Keratinocyte (primary cell): ENCODE data around the gene SNAPC4. TPM values are rescaled to one million over a fixed set of nuclear protein-coding genes. Genes with fewer than 3 reads are reported as not detected.

Experiments used
- DNase-seq: peaks from one replicate; pipeline ENCODE4 v3.0.0-alpha.2; 2011; ENCODE audit warnings: low read depth, missing footprints, low spot score
- FAIRE-seq: peaks from 2 replicates; lab custom pipeline; 2011; peaks lifted over from hg19 to GRCh38; lab: Jason Lieb, UNC
- H2AFZ ChIP-seq: 2 replicates; pipeline ENCODE4 v1.6.0; 2012; ENCODE audit warnings: low read length, control low read depth, inconsistent platforms; ENCODE audit not compliant: control insufficient read depth
- H3K27ac ChIP-seq: 2 replicates; pipeline ENCODE4 v1.5.1; 2011; ENCODE audit warnings: low read length; ENCODE audit not compliant: control insufficient read depth, insufficient read depth
- H3K27me3 ChIP-seq: 3 replicates; pipeline ENCODE4 v1.6.0; 2011; ENCODE audit warnings: low read length; ENCODE audit not compliant: control insufficient read depth, insufficient read depth; ENCODE audit errors: extremely low read depth
- H3K36me3 ChIP-seq, 2 experiments: 2 replicates in 1 of 2; 3 replicates in 1 of 2; pipeline ENCODE4 v1.5.1; 2011; ENCODE audit warnings: low read length in 2 of 2, mild to moderate bottlenecking in 1 of 2; ENCODE audit not compliant: control insufficient read depth in 2 of 2, insufficient read depth in 2 of 2; ENCODE audit errors: extremely low read depth in 1 of 2
- H3K4me1 ChIP-seq: 3 replicates; pipeline ENCODE4 v1.5.1; 2011; ENCODE audit warnings: low read length; ENCODE audit not compliant: control insufficient read depth, insufficient read depth; ENCODE audit errors: extremely low read depth
- H3K4me2 ChIP-seq: 3 replicates; pipeline ENCODE4 v1.6.0; 2011; ENCODE audit warnings: low read depth, low read length; ENCODE audit not compliant: control insufficient read depth, insufficient read depth; ENCODE audit errors: extremely low read depth
- H3K4me3 ChIP-seq, 3 experiments: fragments of 200-600 bp in 1 of 3; sonication (generic) in 1 of 3; 2 replicates in 2 of 3; 3 replicates in 1 of 3; pipeline ENCODE4 v1.5.1; 2011 to 2016; ENCODE audit warnings: low read length in 3 of 3, mild to moderate bottlenecking in 3 of 3, control low read depth in 2 of 3, inconsistent platforms in 1 of 3, low read depth in 1 of 3, mixed read lengths in 1 of 3, mixed run types in 1 of 3, moderate library complexity in 1 of 3; ENCODE audit not compliant: control insufficient read depth in 2 of 3, insufficient read depth in 2 of 3; ENCODE audit errors: extremely low read depth in 1 of 3
- H3K79me2 ChIP-seq: 2 replicates; pipeline ENCODE4 v1.6.0; 2012; ENCODE audit warnings: low read length; ENCODE audit not compliant: control insufficient read depth, insufficient read depth
- H3K9ac ChIP-seq: 3 replicates; pipeline ENCODE4 v1.6.0; 2011; ENCODE audit warnings: low read length; ENCODE audit not compliant: control insufficient read depth, insufficient read depth; ENCODE audit errors: extremely low read depth
- H3K9me1 ChIP-seq: 3 replicates; pipeline ENCODE4 v1.6.0; 2011; ENCODE audit warnings: low read length; ENCODE audit not compliant: control insufficient read depth, insufficient read depth; ENCODE audit errors: extremely low read depth
- H3K9me3 ChIP-seq: 2 replicates; pipeline ENCODE4 v1.5.1; 2012; ENCODE audit warnings: low read depth, low read length; ENCODE audit not compliant: control insufficient read depth
- H4K20me1 ChIP-seq: 3 replicates; pipeline ENCODE4 v1.6.0; 2011; ENCODE audit warnings: low read length; ENCODE audit not compliant: control insufficient read depth, insufficient read depth; ENCODE audit errors: extremely low read depth
- EZH2 ChIP-seq: IDR thresholded peaks from one replicate; pipeline ENCODE4 v1.6.1; 2012; ENCODE audit warnings: inconsistent platforms, mild to moderate bottlenecking, low read length, moderate library complexity
- dilution Hi-C: fragments of 300-500 bp; cut with MboI; formaldehyde crosslinking; loops from one replicate; pipeline ENCODE4 v1.7.0; 2020; ENCODE audit warnings: low sequenced_read_pairs; ENCODE audit not compliant: extremely low pct_ligation_motif_present
- polyA plus RNA-seq, 5 experiments: library from polyadenylated mRNA; depleted of rRNA in 3 of 5; stranded (reverse) in 3 of 5; stranded (forward) in 1 of 5; unstranded in 1 of 5; fragments of >200 nt; gene quantifications; 1 replicate in 1 of 5; 2 replicates in 3 of 5; 3 replicates in 1 of 5; pipeline versions ENCODE4 v1.2.1 to v1.2.3, GENCODE V29; 2011 to 2012; ENCODE audit warnings: missing spikeins in 2 of 5, low read depth in 1 of 5, low replicate concordance in 1 of 5
- TF ChIP-seq, protein P1 (sequence below), 3 experiments: IDR thresholded peaks in 1 of 3; conservative IDR thresholded peaks in 1 of 3; optimal IDR thresholded peaks in 1 of 3; 2 replicates in 2 of 3; 3 replicates in 1 of 3; pipeline versions ENCODE3 to v1.5.1; 2011; ENCODE audit warnings: low read length in 3 of 3, mild to moderate bottlenecking in 3 of 3, moderate library complexity in 2 of 3, control low read depth in 1 of 3, inconsistent platforms in 1 of 3; ENCODE audit not compliant: insufficient read depth in 2 of 3; ENCODE audit errors: extremely low read depth in 1 of 3

The SNAPC4 gene
- polyA plus RNA-seq, 1 donor (not counting 4 experiments of a cell fraction or from before 2014, with no cell fraction given) = 3.6 TPM

DNA sequence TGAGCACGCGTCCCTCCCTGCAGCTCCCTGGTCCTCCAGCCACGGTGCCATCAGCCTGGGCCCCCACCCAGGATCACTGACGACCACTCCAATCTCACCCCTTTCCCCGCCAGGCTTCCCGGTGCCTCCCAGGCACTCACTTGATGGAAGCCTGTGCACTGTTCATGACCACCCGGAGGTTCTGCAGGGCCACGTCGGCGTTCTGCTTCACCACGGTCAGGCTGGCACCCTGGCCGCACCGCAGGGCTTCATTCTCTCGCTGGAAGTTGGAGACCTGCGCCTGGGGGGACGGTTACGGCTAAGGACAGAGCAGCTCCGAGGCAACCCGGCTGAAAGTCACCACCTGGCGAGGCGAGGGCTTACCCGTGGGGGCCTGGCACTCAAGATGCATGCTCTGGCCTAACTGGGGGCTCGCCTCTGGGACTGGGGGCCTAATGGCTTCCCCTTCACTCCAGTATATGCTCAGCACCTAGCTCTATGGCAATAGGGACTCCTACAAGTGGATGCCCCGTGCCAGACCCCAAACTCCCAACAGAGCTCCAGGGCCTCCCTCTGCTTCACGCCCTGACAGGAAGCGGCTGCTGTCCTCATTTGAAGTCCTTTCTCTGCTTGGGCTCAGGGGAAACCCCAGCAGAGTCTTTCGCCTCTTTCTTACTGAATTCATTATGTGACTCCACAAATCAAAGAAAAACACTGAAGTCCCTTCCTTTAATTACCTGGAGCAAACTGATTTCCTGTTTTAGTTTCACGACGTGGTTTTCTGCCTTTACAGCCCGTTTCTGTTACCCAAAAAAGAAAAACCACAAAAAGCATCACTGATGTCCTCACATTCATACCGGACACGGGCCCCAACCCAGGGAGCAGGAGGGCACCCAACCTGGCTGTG is 4.2 kb upstream of the SNAPC4 start:
- Histone ChIP-seq H4K20me1 (no peaks in the 10 kb centered on the region), H3K4me1 (peaks cover 9% of the 10 kb centered on the region), H3K79me2 (peaks cover 17% of the 10 kb centered on the region), H3K27ac (no peak overlapping the region), H2AFZ (no peak overlapping the region), H3K9ac (no peak overlapping the region), H3K9me1 (no peaks in the 10 kb centered on the region), H3K27me3 (no peaks in the 10 kb centered on the region), H3K4me2 (no peak overlapping the region), H3K9me3 (no peaks in the 10 kb centered on the region), H3K36me3 (peaks cover 18 to 23% of the 10 kb centered on the region in 2 experiments), H3K4me3 (no peak overlapping the region)
- dilution Hi-C loops = no loop called here
- no peak for DNase-seq
- TF ChIP-seq, protein P1, sequence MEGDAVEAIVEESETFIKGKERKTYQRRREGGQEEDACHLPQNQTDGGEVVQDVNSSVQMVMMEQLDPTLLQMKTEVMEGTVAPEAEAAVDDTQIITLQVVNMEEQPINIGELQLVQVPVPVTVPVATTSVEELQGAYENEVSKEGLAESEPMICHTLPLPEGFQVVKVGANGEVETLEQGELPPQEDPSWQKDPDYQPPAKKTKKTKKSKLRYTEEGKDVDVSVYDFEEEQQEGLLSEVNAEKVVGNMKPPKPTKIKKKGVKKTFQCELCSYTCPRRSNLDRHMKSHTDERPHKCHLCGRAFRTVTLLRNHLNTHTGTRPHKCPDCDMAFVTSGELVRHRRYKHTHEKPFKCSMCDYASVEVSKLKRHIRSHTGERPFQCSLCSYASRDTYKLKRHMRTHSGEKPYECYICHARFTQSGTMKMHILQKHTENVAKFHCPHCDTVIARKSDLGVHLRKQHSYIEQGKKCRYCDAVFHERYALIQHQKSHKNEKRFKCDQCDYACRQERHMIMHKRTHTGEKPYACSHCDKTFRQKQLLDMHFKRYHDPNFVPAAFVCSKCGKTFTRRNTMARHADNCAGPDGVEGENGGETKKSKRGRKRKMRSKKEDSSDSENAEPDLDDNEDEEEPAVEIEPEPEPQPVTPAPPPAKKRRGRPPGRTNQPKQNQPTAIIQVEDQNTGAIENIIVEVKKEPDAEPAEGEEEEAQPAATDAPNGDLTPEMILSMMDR (optimal IDR thresholded peaks at IDR 0.05 in 1 of 3, IDR thresholded peaks at IDR 0.05 in 1 of 3, conservative IDR thresholded peaks at IDR 0.05 in 1 of 3; ENCODE audit: extremely low read depth in 1 of 3, insufficient read depth in 2 of 3, low read length in 3 of 3) = no peak
- TF ChIP-seq EZH2 = no peak
- no peak for FAIRE-seq

DNA sequence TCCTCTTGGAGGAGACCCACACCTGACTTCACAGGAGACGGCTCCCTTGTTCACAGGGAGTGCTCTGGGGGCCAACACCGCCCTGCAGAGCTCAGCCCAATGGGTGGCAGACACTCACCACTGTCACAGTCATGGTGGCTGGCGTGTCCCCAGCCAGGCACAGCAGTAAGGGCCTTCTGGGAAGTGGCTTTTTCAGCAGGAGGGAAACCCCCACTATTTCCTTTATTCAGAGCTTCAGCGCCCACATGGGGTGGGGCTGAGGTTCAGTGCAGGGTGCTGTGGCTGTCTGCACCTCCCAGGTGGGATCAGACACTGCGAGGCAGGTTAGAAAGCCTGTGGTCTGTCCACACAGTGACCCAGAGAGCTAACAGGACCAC is 3.6 kb upstream of the SNAPC4 start:
- Histone ChIP-seq H3K36me3 (peaks cover 21 to 23% of the 10 kb centered on the region in 2 experiments), H3K27me3 (no peaks in the 10 kb centered on the region), H3K79me2 (peaks cover 20% of the 10 kb centered on the region), H3K9me3 (no peaks in the 10 kb centered on the region), H3K4me1 (peaks cover 9% of the 10 kb centered on the region), H4K20me1 (peaks cover 4% of the 10 kb centered on the region), H3K27ac (no peak overlapping the region), H3K9ac (no peak overlapping the region), H3K4me2 (no peak overlapping the region), H3K9me1 (peaks cover 3% of the 10 kb centered on the region), H2AFZ (no peak overlapping the region), H3K4me3 (no peak overlapping the region)
- TF ChIP-seq EZH2 = no peak
- TF ChIP-seq, protein P1 (optimal IDR thresholded peaks at IDR 0.05 in 1 of 3, IDR thresholded peaks at IDR 0.05 in 1 of 3, conservative IDR thresholded peaks at IDR 0.05 in 1 of 3; ENCODE audit: extremely low read depth in 1 of 3, insufficient read depth in 2 of 3, low read length in 3 of 3) = no peak
- dilution Hi-C loops = no loop called here
- no peak for DNase-seq
- no peak for FAIRE-seq
